HepG2 (cell line): ENCODE results near the gene KCNK5. TPM values are rescaled to one million over a fixed set of nuclear protein-coding genes. Genes with fewer than 3 reads are reported as not detected.

ENCODE experiments used
- ZNF331 ChIP-seq: sonication (generic); formaldehyde crosslinking; IDR thresholded peaks from 2 replicates; pipeline ENCODE4 v1.4.0; 2020; ENCODE audit warnings: missing genetic modification reagents
- ZNF761 ChIP-seq: sonication (generic); formaldehyde crosslinking; conservative IDR thresholded peaks from 2 replicates; pipeline ENCODE4 v1.4.0; 2020; ENCODE audit warnings: mild to moderate bottlenecking, missing genetic modification reagents
- ZSCAN21 ChIP-seq: sonication (generic); formaldehyde crosslinking; IDR thresholded peaks from 2 replicates; pipeline ENCODE4 v1.8.0; 2022; ENCODE audit warnings: mild to moderate bottlenecking, missing genetic modification reagents, moderate library complexity, borderline replicate concordance
- polyA plus RNA-seq, 8 experiments: library from polyadenylated mRNA; depleted of rRNA in 3 of 8; stranded (reverse) in 7 of 8; unstranded in 1 of 8; fragments of >200 nt; fragmentation: Illumina TruSeq in 4 of 8; extraction: Trizol in 4 of 8; gene quantifications; 2 replicates each; pipeline versions ENCODE4 v1.2.1 to v1.2.3, GENCODE V29; 2011 to 2016; ENCODE audit warnings: low read depth in 4 of 8, missing spikeins in 1 of 8, mixed read lengths in 1 of 8; ENCODE audit not compliant: insufficient read depth in 1 of 8
- total RNA-seq, 5 experiments: library from RNA; depleted of rRNA; stranded (reverse); fragments of >200 nt; fragmentation: Illumina TruSeq; extraction: Trizol; gene quantifications; 2 replicates each; pipeline ENCODE4 v1.2.3, GENCODE V29; 2016; ENCODE audit warnings: low read depth in 1 of 5
- TF ChIP-seq, protein P1 (sequence below): sonication (generic); formaldehyde crosslinking; IDR thresholded peaks from 2 replicates; pipeline ENCODE4 v1.4.0; 2020; ENCODE audit warnings: missing genetic modification reagents, mild to moderate bottlenecking, borderline replicate concordance
- TF ChIP-seq, protein P2 (sequence below): IDR thresholded peaks from 2 replicates; pipeline ENCODE4 v1.6.1; 2016
- TF ChIP-seq, protein P3 (sequence below): sonication (generic); formaldehyde crosslinking; IDR thresholded peaks from 2 replicates; pipeline ENCODE4 v1.4.0; 2020; ENCODE audit warnings: missing genetic modification reagents
- TF ChIP-seq, protein P4 (sequence below): sonication (generic); formaldehyde crosslinking; IDR thresholded peaks from 2 replicates; pipeline ENCODE4 v1.4.0; 2020; ENCODE audit warnings: missing genetic modification reagents, borderline replicate concordance
- TF ChIP-seq, protein P5 (sequence below): sonication (generic); formaldehyde crosslinking; IDR thresholded peaks from 2 replicates; pipeline ENCODE4 v1.5.0; 2020; ENCODE audit warnings: mild to moderate bottlenecking, missing genetic modification reagents, moderate library complexity
- TF ChIP-seq, protein P6 (sequence below): sonication (generic); formaldehyde crosslinking; IDR thresholded peaks from 2 replicates; pipeline ENCODE4 v1.4.0; 2020; ENCODE audit warnings: missing genetic modification reagents, borderline replicate concordance

The KCNK5 gene
- total and polyA plus RNA-seq, 2 of the 13 experiments (the other 11 are each of a cell fraction or from before 2014, with no cell fraction given), result 0.04 TPM; not detected in 1

DNA sequence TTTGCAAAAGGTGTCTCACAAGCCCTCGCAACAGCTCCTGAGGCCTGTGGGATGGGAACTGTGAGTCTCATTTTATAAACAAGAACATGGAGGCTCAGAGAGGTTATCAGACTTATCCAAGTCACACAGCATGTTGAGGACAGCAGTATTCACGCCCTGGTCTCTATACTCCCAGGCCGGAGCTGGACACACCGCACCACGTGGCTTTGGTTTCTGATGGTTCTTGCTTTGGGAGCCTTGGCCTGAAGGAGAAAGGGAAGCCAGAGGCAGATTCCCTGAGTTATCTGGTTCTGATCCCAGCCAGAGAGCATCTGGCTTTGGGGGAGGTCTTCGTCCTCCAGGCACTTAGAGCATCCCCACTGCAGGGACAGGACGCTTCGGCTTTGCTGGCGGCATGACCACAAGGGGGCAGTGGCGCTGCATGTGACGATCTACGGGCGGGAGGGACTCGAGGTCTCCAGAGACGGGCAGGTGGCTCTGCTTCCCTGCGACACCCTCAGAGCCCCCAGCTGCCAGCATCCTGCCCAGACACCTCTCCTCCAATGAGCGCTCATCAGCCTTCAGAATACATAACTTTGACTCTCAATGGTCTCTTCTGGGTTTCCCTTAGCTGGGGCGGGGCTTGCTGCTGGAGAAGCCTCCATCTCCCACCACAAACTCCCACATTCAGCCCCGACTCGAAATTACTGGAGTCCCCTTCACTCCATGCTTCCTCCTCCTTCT lies 62.9 kb downstream of the KCNK5 start (continued):
- TF ChIP-seq, protein P1, sequence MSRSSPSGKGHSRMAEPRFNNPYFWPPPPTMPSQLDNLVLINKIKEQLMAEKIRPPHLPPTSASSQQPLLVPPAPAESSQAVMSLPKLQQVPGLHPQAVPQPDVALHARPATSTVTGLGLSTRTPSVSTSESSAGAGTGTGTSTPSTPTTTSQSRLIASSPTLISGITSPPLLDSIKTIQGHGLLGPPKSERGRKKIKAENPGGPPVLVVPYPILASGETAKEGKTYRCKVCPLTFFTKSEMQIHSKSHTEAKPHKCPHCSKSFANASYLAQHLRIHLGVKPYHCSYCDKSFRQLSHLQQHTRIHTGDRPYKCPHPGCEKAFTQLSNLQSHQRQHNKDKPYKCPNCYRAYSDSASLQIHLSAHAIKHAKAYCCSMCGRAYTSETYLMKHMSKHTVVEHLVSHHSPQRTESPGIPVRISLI (CRISPR knock-in tag), result no peak
- TF ChIP-seq, protein P2, sequence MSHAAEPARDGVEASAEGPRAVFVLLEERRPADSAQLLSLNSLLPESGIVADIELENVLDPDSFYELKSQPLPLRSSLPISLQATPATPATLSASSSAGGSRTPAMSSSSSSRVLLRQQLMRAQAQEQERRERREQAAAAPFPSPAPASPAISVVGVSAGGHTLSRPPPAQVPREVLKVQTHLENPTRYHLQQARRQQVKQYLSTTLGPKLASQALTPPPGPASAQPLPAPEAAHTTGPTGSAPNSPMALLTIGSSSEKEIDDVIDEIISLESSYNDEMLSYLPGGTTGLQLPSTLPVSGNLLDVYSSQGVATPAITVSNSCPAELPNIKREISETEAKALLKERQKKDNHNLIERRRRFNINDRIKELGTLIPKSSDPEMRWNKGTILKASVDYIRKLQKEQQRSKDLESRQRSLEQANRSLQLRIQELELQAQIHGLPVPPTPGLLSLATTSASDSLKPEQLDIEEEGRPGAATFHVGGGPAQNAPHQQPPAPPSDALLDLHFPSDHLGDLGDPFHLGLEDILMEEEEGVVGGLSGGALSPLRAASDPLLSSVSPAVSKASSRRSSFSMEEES (CRISPR knock-in tag), result 0 out of 2 replicates have a peak, but pooled peaks have one; percentile 33
- TF ChIP-seq, protein P3, sequence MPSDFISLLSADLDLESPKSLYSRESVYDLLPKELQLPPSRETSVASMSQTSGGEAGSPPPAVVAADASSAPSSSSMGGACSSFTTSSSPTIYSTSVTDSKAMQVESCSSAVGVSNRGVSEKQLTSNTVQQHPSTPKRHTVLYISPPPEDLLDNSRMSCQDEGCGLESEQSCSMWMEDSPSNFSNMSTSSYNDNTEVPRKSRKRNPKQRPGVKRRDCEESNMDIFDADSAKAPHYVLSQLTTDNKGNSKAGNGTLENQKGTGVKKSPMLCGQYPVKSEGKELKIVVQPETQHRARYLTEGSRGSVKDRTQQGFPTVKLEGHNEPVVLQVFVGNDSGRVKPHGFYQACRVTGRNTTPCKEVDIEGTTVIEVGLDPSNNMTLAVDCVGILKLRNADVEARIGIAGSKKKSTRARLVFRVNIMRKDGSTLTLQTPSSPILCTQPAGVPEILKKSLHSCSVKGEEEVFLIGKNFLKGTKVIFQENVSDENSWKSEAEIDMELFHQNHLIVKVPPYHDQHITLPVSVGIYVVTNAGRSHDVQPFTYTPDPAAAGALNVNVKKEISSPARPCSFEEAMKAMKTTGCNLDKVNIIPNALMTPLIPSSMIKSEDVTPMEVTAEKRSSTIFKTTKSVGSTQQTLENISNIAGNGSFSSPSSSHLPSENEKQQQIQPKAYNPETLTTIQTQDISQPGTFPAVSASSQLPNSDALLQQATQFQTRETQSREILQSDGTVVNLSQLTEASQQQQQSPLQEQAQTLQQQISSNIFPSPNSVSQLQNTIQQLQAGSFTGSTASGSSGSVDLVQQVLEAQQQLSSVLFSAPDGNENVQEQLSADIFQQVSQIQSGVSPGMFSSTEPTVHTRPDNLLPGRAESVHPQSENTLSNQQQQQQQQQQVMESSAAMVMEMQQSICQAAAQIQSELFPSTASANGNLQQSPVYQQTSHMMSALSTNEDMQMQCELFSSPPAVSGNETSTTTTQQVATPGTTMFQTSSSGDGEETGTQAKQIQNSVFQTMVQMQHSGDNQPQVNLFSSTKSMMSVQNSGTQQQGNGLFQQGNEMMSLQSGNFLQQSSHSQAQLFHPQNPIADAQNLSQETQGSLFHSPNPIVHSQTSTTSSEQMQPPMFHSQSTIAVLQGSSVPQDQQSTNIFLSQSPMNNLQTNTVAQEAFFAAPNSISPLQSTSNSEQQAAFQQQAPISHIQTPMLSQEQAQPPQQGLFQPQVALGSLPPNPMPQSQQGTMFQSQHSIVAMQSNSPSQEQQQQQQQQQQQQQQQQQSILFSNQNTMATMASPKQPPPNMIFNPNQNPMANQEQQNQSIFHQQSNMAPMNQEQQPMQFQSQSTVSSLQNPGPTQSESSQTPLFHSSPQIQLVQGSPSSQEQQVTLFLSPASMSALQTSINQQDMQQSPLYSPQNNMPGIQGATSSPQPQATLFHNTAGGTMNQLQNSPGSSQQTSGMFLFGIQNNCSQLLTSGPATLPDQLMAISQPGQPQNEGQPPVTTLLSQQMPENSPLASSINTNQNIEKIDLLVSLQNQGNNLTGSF, result no peak
- TF ChIP-seq ZNF761 (no peak), ZNF331 (0 out of 2 replicates have a peak, but pooled peaks have one; percentile 49), ZSCAN21 (CRISPR knock-in tag) (peak; percentile 31; the same call in 1 of the 2 replicates)
- TF ChIP-seq, protein P4, sequence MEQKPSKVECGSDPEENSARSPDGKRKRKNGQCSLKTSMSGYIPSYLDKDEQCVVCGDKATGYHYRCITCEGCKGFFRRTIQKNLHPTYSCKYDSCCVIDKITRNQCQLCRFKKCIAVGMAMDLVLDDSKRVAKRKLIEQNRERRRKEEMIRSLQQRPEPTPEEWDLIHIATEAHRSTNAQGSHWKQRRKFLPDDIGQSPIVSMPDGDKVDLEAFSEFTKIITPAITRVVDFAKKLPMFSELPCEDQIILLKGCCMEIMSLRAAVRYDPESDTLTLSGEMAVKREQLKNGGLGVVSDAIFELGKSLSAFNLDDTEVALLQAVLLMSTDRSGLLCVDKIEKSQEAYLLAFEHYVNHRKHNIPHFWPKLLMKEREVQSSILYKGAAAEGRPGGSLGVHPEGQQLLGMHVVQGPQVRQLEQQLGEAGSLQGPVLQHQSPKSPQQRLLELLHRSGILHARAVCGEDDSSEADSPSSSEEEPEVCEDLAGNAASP (CRISPR knock-in tag), result peak; percentile 37; the same call in 1 of the 2 replicates
- TF ChIP-seq, protein P5, sequence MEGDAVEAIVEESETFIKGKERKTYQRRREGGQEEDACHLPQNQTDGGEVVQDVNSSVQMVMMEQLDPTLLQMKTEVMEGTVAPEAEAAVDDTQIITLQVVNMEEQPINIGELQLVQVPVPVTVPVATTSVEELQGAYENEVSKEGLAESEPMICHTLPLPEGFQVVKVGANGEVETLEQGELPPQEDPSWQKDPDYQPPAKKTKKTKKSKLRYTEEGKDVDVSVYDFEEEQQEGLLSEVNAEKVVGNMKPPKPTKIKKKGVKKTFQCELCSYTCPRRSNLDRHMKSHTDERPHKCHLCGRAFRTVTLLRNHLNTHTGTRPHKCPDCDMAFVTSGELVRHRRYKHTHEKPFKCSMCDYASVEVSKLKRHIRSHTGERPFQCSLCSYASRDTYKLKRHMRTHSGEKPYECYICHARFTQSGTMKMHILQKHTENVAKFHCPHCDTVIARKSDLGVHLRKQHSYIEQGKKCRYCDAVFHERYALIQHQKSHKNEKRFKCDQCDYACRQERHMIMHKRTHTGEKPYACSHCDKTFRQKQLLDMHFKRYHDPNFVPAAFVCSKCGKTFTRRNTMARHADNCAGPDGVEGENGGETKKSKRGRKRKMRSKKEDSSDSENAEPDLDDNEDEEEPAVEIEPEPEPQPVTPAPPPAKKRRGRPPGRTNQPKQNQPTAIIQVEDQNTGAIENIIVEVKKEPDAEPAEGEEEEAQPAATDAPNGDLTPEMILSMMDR (CRISPR knock-in tag), result peak; percentile 97
- TF ChIP-seq, protein P6, sequence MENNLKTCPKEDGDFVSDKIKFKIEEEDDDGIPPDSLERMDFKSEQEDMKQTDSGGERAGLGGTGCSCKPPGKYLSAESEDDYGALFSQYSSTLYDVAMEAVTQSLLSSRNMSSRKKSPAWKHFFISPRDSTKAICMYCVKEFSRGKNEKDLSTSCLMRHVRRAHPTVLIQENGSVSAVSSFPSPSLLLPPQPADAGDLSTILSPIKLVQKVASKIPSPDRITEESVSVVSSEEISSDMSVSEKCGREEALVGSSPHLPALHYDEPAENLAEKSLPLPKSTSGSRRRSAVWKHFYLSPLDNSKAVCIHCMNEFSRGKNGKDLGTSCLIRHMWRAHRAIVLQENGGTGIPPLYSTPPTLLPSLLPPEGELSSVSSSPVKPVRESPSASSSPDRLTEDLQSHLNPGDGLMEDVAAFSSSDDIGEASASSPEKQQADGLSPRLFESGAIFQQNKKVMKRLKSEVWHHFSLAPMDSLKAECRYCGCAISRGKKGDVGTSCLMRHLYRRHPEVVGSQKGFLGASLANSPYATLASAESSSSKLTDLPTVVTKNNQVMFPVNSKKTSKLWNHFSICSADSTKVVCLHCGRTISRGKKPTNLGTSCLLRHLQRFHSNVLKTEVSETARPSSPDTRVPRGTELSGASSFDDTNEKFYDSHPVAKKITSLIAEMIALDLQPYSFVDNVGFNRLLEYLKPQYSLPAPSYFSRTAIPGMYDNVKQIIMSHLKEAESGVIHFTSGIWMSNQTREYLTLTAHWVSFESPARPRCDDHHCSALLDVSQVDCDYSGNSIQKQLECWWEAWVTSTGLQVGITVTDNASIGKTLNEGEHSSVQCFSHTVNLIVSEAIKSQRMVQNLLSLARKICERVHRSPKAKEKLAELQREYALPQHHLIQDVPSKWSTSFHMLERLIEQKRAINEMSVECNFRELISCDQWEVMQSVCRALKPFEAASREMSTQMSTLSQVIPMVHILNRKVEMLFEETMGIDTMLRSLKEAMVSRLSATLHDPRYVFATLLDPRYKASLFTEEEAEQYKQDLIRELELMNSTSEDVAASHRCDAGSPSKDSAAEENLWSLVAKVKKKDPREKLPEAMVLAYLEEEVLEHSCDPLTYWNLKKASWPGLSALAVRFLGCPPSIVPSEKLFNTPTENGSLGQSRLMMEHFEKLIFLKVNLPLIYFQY (CRISPR knock-in tag), result peak; percentile 48; the same call in 1 of the 2 replicates
